Measurements from ENCODE around the gene MYD88.
"Not testable (repeated sequence)": the region's sequence is repeated elsewhere in the genome, so short reads cannot be mapped to it uniquely, and the experiment has no call there.

MYD88 gene

DNA sequence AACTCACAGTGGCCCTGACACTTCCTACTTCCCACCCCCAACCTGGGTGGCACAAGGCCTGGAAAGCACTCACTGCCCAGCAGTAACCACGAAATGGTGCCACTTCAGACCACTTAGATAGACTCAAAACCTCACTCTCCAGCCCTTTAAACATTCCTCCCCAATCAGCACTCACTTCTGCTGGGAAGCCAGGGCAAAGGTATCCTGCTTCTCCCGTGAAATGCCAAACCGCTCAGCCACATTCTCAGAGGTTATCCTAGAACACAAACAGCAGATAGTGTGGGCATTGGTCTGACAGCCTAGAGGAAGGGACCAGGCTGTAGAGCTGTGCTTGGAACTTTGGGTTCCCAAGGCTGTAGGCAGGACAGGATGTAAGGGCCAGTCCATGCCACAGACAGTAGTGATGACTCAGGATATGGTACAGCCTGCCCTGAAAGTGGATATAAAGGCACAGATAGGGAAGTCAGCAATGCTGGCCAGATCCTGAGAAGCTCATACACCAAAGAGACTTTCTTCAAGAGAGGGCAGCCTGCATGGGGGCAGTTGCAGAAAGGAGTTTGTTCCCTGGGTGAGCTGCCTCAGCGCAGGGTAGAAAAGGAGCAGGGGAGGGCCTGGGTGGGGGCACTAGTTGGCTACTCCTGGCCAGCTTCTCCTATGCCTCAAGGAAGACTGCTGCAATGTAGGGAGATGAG is 10.7 kb upstream of the MYD88 start:
- no peak for DNase-seq

DNA sequence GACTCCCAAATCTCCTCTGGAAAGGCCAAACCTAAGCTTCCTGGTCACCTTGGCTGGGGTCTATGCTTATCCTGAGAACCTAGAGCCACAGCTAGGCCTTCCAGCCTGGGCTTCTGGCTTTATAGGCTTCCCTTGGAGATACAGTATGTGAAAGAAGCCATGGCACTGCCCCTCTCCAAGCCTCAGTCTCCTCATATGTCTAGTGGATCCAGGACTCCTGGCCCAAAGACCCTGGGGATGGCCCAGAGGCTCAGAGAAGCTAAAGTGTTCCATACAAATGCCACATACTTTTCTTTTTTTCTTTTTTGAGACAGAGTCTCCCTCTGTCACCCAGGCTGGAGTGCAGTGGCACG is 10.2 kb upstream of the MYD88 start:
- DNase-seq, result no peak

DNA sequence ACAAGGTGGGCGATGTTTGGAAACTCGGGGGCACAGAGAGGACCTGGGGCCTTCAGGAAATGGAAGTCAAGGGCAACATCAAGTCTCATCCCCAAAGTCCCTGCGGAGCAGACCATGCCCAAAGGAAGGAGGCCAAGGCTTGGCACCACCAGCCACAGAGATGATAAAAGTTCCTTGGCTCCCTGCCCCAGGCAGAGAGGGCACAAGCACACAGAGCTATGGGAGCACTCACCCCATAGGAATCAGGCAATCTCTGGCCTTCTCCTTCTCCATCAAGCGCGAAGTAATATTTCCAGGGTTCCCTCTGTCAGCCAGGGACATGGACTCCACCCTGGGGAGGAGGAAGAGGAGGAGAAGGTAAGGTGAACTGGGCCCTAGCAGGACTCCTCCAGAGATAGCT is 9.4 kb upstream of the MYD88 start:
- no peak for DNase-seq

DNA sequence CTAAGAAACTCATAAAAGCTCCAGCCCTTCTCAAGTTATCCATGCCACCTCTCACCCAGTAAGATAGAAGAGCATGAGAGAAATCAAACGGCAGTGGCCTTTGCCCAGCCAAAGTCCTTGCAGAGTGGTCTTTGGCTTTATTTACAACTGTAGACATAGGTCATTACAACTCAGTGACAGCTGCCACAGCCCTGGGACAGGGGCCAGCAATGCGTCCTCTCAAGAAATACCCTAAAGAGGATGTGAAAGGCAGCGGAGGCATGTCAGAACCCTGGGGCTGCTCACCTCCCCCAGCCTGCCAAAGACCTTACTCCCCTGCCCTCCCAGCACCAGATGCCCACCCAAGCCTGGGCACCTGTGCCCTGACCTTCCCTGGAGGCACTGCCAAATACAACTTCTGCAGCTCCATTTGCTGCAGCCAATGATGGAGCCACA is 7.8 kb upstream of the MYD88 start:
- no peak for DNase-seq

DNA sequence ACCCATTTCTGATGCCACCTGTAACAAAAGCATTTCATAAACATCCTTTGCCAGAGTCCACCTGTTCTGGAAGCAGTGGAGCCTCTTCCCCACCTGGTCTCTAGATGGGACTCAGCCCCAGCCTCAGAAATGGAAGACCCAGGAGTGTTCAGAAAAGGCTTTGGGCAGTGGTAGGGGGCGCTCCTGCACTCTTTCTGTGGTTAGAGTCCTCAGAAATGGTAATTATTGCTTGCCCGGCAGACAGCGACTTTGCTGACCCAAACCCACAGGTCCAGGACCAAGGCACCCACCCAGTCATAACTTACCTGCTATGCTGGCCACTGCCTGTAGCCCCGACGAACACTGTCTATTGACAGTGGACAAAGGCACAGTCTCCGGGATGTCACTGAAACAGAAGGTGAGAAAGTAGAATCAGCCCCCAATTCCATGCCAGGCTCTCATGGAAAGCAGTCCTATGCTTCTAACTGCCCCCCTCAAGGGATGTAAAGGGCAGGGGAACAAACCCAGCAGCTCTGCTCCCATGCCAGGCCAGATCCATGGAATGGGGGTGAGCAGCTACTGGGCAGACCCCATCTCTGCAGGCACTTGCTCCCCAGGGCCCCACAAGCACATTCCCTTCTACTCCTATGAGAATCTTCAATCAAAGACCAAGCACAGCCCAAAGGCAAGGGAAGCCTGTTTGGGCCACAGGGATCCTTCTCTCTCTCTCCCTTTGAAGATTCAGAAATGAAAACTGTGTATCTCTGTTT is 6.7 kb upstream of the MYD88 start:
- no peak for DNase-seq

DNA sequence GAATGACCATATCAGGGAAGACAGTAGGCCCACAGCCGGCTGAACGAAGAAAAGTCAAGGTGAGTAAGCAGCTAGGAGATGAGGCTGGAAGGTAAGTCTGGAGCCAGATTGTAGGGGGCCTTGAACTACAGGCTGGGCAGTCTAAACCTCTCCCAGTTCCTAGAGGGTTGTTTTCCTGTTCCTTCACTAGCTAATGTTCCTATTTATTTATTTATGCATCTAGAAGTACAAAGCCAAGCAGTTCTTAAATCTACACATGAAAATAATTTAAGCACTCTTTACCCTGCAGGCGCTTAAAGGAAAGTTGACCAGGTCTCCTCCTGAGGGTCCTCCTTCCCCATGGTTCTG is 5.3 kb upstream of the MYD88 start:
- no peak for DNase-seq

DNA sequence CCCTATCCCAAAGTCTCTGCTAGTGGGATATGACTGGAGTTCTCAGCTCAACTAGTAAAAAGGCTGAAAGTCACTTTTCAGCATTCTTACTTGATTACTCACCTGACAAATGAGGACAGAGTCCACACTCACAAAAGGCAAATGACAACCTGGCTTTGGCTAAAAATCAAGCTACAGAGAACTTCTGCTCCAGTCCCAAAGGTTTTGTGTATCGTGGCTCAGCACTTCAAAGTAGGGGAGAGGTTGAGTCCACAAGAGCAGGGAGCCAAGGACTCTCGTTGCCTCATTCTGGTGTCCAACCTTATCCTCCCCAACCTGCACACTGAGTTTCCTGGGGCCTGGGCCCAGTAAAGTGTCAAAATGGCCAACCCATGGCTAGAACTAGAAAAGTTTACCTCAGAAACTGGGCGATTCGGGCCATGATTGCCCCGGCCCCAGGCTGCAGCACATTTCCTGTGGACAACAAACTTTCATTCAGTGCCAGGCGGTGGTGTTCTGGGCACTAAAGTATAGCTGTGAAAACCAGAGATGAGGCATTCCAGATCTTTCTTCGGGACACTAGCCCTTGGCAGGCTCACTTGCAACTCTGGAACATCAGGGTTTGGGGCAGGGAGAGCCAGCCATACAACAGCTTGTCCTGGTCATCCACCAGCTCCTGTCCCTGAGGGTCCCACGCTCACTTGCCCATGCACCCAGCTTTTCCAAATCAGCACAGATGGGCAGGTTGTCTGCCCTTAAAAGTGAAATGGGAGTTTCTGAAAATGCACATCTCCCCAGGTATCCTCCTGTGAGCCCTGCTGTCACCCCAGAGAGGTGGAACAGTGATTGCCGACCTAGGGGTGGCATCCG is 4.7 kb upstream of the MYD88 start:
- DNase-seq, result no peak

DNA sequence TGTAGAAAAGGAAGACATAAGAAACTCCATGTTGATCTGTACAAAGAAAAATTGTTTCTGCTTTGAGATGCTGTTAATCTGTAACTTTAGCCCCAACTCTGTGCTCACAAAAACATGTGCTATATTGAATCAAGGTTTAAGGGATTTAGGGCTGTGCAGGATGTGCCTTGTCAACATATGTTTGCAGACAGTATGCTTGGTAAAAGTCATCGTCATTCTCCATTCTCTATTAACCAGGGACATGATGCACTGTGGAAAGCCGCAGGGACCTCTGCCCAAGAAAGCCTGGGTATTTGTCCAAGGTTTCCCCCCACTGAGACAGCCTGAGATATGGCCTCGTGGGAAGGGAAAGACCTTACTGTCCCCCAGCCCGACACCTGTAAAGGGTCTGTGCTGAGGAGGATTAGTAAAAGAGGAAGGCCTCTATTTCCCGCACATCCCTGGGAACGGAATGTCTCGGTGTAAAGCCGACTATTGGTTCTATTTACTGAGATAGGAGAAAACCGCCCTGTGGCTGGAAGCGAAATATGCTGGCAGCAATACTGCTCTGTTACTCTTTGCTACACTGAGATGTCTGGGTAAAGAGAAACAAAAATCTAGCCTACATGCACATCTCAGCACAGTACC is 3.8 kb upstream of the MYD88 start:
- not testable (repeated sequence) for DNase-seq

DNA sequence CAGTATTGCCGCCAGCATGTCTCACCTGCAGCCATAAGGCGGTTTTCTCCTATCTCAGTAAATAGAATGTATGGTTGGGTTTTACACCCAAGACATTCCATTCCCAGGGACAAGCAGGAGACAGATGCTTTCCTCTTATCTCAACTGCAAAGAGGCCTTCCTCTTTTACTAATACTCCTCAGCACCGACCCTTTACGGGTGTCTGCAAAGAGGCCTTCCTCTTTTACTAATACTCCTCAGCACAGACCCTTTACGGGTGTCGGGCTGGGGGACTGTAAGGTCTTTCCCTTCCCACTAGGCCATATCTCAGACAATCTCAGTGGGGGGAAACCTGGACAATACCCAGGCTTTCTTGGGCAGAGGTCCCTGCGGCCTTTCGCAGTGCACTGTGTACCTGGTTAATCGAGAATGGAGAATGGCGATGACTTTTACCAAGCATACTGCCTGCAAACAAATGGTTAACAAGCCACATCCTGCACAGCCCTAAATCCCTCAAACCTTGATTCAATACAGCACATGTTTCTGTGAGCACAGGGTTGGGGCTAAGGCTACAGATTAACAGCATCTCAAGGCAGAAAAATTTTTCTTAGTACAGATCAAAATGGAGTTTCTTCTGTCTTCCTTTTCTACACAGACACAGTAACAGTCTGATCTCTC is 2.7 kb upstream of the MYD88 start:
- DNase-seq, result not testable (repeated sequence)

DNA sequence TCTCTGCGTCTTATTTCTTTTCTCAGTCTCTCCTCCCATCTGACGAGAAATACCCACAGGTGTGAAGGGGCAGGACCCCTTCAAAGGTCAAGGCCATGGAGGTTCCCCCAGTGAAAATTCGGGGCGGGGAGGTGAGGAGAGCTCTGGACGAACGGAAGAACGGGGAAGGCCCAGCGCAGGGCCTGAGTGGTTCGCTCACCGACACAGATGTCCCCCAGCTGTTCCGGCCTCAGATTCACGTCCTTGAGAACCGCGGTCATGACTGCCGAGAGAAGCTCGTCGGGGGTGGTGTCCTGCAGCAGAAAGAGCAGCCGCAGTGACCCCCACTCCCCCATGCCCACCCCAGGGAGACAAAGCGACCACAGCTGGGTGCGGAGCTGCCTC is 2.1 kb upstream of the MYD88 start:
- no peak for DNase-seq

DNA sequence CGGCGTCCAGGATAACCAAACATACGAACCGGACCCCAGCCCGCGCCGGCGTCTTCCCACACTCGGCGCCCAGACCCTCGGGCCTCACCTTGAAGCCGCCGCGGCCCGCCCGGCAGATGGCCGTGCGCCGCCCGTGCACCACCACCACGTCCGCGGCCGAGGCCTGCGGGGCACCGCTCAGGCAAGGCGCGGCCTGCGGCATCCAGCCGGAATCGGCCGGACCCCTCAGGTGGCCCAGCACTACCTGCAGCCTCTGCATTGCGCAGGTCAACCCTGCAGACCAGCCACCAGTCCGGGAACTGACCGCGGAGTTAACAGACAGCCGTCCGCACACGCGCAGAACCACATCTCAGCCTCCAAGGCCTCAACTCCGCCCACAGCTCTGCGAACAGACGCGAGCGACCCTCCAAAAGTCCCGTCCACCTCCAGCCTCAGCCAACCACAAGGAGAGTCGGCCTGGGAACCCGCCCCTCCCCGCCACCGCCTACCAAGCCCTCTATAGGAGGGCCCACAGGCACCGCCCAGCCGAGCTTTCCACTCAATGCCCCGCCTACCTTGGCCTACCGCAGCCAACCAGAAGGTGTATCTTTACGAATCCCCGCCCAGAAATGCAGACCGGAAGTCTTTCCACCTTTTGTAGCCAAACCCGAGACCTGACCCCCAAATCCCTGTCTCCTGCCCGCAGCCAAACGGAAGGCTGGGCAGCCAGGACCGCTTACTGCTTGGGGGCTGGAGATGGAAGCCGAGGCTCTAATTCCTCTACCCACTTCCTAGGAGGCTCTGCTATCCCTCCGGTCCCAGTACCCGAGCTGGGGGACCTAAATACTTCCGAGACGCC is 1.5 kb upstream of the MYD88 start, which contains the start of gene ACAA1:
TSS of gene ACAA1 (minus strand) at position 351 of the 838 bp plus-strand sequence. CDS start at position 259, 92 bp downstream.
- DNase-seq, result peak; percentile 98

DNA sequence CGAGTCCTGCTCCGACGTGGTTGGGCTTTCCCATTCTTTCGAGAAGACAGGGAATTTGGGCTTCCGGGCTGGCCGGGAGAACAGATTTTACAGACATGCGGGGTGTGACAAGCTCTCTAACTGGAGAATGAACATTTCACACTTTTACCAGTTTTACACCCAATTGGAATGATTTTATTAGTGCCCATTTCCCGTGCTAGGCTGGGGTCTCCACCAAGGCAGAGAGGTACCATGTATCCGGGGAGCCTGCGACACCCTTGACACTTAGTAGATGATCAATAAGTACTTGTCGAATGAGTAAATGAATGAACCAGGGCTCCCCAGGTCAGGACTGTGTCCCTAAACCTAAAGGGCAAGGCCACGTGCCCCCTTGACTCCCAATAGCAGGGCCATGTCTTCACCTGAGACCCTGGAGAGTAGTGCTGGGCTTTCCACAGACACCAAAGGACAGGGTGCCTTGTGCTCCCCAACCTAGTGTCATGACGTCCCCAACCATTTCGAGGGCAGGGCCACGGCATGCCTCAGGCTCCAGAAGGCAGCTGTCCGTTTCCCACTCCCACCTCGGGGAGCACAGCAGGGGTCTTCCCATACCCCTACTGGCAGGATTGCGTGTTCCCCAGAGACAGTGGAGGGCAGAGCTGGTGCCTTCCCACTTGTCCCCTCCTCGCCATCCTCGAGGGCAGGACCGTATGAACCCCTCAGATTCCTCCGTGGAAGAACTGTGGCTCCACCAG is 679 bp upstream of the MYD88 start:
- DNase-seq, result no peak

DNA sequence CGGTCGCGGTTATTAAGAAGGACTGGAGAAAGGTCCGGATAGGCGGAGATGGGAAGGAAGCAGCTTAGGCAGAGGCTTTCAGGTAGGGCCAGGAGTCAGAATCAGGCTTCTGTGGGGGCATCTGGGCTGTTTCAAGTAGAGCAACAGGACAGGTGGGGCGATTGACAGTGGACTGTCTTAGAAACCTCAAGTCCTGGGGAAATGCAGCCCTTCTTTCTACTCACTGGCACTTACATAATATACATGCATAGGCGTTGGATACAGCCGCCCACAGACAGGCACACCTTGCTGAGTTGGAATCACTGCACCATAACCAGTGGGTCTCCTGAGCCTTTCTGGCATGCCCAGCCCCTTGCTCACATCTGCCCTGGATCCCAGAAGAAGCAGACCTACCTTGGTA is 730 bp downstream of the MYD88 start:
- DNase-seq, result no peak

DNA sequence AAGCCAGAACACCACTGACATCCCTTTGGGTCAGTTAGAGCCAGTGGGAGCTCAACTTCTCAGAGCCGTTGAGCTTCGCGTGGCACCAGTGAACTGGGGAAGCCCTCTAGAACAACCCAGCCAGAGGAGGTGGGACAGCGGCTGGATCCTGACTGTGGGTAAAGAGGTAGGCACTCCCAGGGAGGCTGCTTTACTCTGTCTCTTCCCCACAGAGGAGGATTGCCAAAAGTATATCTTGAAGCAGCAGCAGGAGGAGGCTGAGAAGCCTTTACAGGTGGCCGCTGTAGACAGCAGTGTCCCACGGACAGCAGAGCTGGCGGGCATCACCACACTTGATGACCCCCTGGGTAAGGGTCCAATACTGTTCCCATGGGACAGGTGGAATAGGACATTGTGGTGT is 1.2 kb downstream of the MYD88 start:
- no peak for DNase-seq

DNA sequence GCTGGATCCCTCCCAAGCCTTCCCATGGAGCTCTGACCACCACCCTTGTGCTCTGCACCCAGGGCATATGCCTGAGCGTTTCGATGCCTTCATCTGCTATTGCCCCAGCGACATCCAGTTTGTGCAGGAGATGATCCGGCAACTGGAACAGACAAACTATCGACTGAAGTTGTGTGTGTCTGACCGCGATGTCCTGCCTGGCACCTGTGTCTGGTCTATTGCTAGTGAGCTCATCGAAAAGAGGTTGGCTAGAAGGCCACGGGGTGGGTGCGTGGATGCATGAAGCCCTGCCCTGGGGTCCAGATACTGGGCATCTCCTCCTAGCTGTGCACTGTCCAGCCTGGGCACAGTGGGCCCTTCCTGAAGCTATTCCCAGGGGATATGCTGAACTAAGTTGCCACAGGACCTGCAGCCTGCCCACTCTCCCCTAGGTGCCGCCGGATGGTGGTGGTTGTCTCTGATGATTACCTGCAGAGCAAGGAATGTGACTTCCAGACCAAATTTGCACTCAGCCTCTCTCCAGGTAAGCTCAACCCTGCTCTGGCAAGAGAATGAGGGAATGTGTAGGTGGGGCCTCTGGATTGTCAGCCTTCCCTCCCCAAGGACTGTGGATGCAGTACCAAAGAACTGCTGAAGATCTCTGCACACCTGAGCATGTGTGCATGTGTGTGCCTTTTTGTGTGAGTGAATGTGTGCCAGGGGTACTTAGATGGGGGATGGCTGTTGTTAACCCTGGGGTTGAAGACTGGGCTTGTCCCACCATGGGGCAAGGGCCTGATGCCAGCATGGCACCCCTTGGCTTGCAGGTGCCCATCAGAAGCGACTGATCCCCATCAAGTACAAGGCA is 2.1 kb downstream of the MYD88 start:
- DNase-seq, result no peak

DNA sequence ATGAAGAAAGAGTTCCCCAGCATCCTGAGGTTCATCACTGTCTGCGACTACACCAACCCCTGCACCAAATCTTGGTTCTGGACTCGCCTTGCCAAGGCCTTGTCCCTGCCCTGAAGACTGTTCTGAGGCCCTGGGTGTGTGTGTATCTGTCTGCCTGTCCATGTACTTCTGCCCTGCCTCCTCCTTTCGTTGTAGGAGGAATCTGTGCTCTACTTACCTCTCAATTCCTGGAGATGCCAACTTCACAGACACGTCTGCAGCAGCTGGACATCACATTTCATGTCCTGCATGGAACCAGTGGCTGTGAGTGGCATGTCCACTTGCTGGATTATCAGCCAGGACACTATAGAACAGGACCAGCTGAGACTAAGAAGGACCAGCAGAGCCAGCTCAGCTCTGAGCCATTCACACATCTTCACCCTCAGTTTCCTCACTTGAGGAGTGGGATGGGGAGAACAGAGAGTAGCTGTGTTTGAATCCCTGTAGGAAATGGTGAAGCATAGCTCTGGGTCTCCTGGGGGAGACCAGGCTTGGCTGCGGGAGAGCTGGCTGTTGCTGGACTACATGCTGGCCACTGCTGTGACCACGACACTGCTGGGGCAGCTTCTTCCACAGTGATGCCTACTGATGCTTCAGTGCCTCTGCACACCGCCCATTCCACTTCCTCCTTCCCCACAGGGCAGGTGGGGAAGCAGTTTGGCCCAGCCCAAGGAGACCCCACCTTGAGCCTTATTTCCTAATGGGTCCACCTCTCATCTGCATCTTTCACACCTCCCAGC is 2.9 kb downstream of the MYD88 start:
- no peak for DNase-seq

DNA sequence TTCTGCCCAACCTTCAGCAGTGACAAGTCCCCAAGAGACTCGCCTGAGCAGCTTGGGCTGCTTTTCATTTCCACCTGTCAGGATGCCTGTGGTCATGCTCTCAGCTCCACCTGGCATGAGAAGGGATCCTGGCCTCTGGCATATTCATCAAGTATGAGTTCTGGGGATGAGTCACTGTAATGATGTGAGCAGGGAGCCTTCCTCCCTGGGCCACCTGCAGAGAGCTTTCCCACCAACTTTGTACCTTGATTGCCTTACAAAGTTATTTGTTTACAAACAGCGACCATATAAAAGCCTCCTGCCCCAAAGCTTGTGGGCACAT is 3.5 kb downstream of the MYD88 start:
- DNase-seq, result no peak

DNA sequence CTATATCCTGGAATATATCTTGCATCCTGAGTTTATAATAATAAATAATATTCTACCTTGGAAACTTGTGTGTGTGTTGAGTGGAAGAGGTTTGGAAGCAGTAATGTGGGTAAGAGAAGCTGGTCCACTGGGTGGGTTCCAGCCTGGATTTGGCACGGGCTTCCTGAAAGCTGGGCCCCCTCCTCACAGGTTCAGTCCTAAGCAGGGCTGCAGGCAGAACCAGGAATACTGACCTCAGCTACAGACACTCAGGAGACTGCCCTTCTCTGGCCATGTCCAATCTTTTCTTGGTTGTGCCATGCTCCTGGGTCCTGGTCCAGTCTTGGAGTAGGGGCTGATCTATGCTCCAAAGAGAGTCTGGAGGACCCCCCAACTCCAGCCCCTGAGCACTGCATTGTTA is 4.5 kb downstream of the MYD88 start:
- DNase-seq, result no peak

DNA sequence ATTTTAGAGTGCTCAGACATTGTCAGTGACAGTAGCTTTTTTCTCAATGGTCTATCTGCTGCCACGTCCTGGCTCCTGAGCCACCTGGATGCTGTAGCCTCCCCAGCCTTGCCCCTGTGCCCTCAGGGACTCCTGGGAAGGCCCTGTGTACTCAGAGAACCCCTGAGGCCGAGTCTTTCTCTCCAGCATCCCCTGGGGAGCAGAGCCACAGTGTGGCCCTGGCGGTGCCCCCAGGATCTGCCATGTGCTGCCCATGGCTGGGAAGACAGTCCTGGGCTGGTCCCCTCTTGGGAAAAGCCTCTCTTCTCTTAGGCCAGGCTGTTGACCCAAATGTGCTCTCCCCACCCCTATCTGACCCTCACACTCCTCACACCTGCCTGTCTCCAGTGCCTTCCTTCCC is 5.0 kb downstream of the MYD88 start:
- DNase-seq, result no peak

DNA sequence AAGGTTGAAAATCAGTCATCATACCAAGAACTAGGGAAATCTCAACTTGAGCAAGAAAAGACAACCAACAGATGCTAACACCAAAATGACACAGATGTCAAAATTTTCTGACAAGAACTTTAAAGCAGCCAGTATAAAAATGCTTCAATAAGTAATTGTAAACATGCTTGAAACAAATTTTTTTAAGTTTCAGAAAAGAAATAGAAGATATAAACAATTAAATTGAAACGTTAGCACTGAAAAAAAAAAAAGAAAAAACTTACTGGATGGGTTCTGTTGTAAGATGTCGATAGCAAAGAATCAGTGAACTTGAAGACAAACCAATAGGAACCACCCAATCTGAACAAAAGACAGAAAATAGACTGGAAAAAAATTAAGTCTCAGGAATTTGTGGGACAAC is 8.0 kb downstream of the MYD88 start:
- DNase-seq, result no peak
